Tibial nerve (tissue), 4 donors: Measurements from ENCODE around the gene PEF1. TPM values are rescaled to one million over a fixed set of nuclear protein-coding genes. Genes with fewer than 3 reads are reported as not detected.

Source experiments
- DNase-seq, 2 donors: peaks; one replicate each; pipeline ENCODE4 v3.0.0-alpha.2; 2019; ENCODE audit warnings: low spot score in 2 of 2
- H3K27ac ChIP-seq, 4 donors: fragments of 200-600 bp; sonication (generic) in 3 of 4; one replicate each; pipeline ENCODE4 v1.5.1; 2017 to 2019; ENCODE audit warnings: mild to moderate bottlenecking in 1 of 4
- H3K27me3 ChIP-seq, 2 donors: fragments of 200-600 bp; sonication (generic) in 1 of 2; one replicate each; pipeline versions ENCODE4 v1.5.1 to v1.6.0; 2017 to 2019
- H3K36me3 ChIP-seq, 3 donors: fragments of 200-600 bp; sonication (generic); one replicate each; pipeline ENCODE4 v1.5.1; 2018 to 2019
- H3K4me1 ChIP-seq, 4 donors: fragments of 200-600 bp; sonication (generic) in 3 of 4; one replicate each; pipeline ENCODE4 v1.5.1; 2017 to 2019
- H3K4me3 ChIP-seq, 4 donors: fragments of 200-600 bp; sonication (generic) in 3 of 4; one replicate each; pipeline ENCODE4 v1.5.1; 2017 to 2019; ENCODE audit warnings: mild to moderate bottlenecking in 1 of 4, moderate library complexity in 1 of 4
- H3K9me3 ChIP-seq, 4 donors: fragments of 200-600 bp; sonication (generic) in 3 of 4; one replicate each; pipeline ENCODE4 v1.5.1; 2017 to 2019
- CTCF ChIP-seq, 5 experiments: fragments of 200-600 bp in 3 of 5; fragments of 450-650 bp in 2 of 5; sonication (generic) in 3 of 5; IDR thresholded peaks; one replicate each; pipeline ENCODE4 v1.5.1; 2016 to 2019; ENCODE audit warnings: antibody characterized with exemption in 5 of 5, mild to moderate bottlenecking in 3 of 5, moderate library complexity in 2 of 5
- EP300 ChIP-seq, 2 donors: sonication (generic); formaldehyde crosslinking; IDR thresholded peaks; one replicate each; pipeline ENCODE4 v1.6.1; 2017; ENCODE audit warnings: antibody characterized with exemption in 2 of 2, mild to moderate bottlenecking in 1 of 2
- POLR2A ChIP-seq, 2 donors: fragments of 450-650 bp; IDR thresholded peaks; one replicate each; pipeline ENCODE4 v1.6.1; 2017; ENCODE audit warnings: antibody characterized with exemption in 2 of 2, mild to moderate bottlenecking in 2 of 2, moderate library complexity in 2 of 2
- WGBS, 2 donors: methylation state at CpG; one replicate each; pipeline ENCODE4 v1.1.5; 2018; 5-methylcytosine and 5-hydroxymethylcytosine counted together
- total RNA-seq, 4 donors: library from RNA; depleted of rRNA; stranded (reverse); fragments of >200 nt; gene quantifications; one replicate each; pipeline ENCODE4 v1.1.0, GENCODE V29; 2016

The PEF1 gene
- total RNA-seq, 4 donors from 2014 or later, result 62.5 to 108 (median 89.7) TPM

GRCh38 chr1:31617916-31618746 is 26.5 kb downstream of the PEF1 start:
- Histone ChIP-seq H3K36me3 (no peaks in the 10 kb centered on the region), H3K27ac (no peak overlapping the region), H3K9me3 (no peaks in the 10 kb centered on the region), H3K4me3 (peak overlapping the region; percentile 19 to 50 (median 37)), H3K27me3 (peaks cover 0 to 33% of the 10 kb centered on the region in 2 donors), H3K4me1 (peaks cover 0 to 14% (median 8%) of the 10 kb centered on the region in 4 donors)
- TF ChIP-seq EP300 (IDR thresholded peaks at IDR 0.05) (no peak), POLR2A (IDR thresholded peaks at IDR 0.05) (no peak), CTCF (IDR thresholded peaks at IDR 0.05) (peak; percentile 68 to 83 (median 74))
- 16 to 18% methylated on average over 37 to 41 of the region's 56 CpGs for WGBS, 2 donors
- DNase-seq, result no peak

- Histone ChIP-seq H3K36me3 (no peaks in the 10 kb centered on the region), H3K9me3 (no peaks in the 10 kb centered on the region), H3K27ac (no peak within 1 kb of the TSS), H3K4me1 (peaks cover 0 to 14% (median 8%) of the 10 kb centered on the region in 4 donors), H3K27me3 (peaks cover 0 to 33% of the 10 kb centered on the region in 2 donors), H3K4me3 (peak within 1 kb of the TSS; percentile 19 to 50 (median 37))
- DNase-seq, result no peak
- TF ChIP-seq POLR2A (IDR thresholded peaks at IDR 0.05) (no peak), EP300 (IDR thresholded peaks at IDR 0.05) (no peak), CTCF (IDR thresholded peaks at IDR 0.05) (no peak)
- WGBS, 2 donors, result 9 to 15% methylated on average over 24 to 35 of the region's 48 CpGs
Observed at GRCh38 chr1:31617218-31617915, 27.3 kb downstream of the PEF1 start, which contains the start of gene HCRTR1. TSS of gene HCRTR1 (plus strand) at chr1:31617689. CDS start at chr1:31619193, 1,504 bp downstream.

DNA sequence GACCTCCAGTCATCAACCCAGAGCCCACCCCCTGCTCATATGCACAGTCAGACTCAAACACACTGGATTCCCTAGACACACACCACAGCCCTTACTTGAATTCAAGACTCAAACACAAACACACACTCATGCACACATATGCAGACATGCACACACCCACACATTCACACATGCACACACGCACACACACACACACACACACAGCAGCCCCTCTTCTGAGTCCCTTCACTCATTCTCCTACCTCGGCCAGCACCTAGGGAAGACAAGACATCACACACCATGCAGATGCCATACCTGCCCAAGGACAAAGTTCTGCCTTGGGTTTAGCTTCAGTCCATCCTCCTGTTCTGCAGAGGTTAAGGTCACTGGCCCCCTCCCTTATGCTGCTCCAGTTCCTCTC is 28.7 kb downstream of the PEF1 start:
- Histone ChIP-seq H3K27me3 (peaks cover 0 to 33% of the 10 kb centered on the region in 2 donors), H3K27ac (no peak overlapping the region), H3K36me3 (no peaks in the 10 kb centered on the region), H3K9me3 (no peaks in the 10 kb centered on the region), H3K4me3 (no peak overlapping the region), H3K4me1 (peaks cover 0 to 14% (median 8%) of the 10 kb centered on the region in 4 donors)
- 75 to 87% methylated on average over 2 of the region's 2 CpGs for WGBS, 2 donors
- no peak for DNase-seq
- TF ChIP-seq EP300 (IDR thresholded peaks at IDR 0.05) (no peak), POLR2A (IDR thresholded peaks at IDR 0.05) (no peak), CTCF (IDR thresholded peaks at IDR 0.05) (no peak)

- peaks cover 0 to 14% (median 8%) of the 10 kb centered on the region in 4 donors for H3K4me1 ChIP-seq
- H3K4me3 ChIP-seq, result no peak overlapping the region
- no peak for DNase-seq
- peaks cover 0 to 33% of the 10 kb centered on the region in 2 donors for H3K27me3 ChIP-seq
- H3K9me3 ChIP-seq, result no peaks in the 10 kb centered on the region
- 84 to 90% methylated on average over 6 of the region's 6 CpGs for WGBS, 2 donors
- no peaks in the 10 kb centered on the region for H3K36me3 ChIP-seq
- TF ChIP-seq POLR2A (IDR thresholded peaks at IDR 0.05) (no peak), CTCF (IDR thresholded peaks at IDR 0.05) (no peak), EP300 (IDR thresholded peaks at IDR 0.05) (no peak)
- no peak overlapping the region for H3K27ac ChIP-seq
Observed at GRCh38 chr1:31615414-31615813, 29.3 kb downstream of the PEF1 start.
